ENCODE data around the gene PTPRCAP. TPM values are rescaled to one million over a fixed set of nuclear protein-coding genes. Genes with fewer than 3 reads are reported as not detected.

The PTPRCAP gene
- total and polyA plus RNA-seq, 9 of the 15 experiments (the other 6 are each of a cell fraction or from before 2014, with no cell fraction given): 0.22 to 2.0 (median 1.1) TPM; not detected in 4

- TF ChIP-seq ZNF282 (CRISPR knock-in tag; IDR thresholded peaks at IDR 0.05): no peak
- no peak for TF ChIP-seq ZNF507 (tag; conservative IDR thresholded peaks at IDR 0.05)
- TF ChIP-seq RERE (CRISPR knock-in tag; IDR thresholded peaks at IDR 0.05; ENCODE audit: borderline replicate concordance): no peak
- no peak for TF ChIP-seq RB1 (IDR thresholded peaks at IDR 0.05; ENCODE audit: low read depth)
- peak; percentile 70 for TF ChIP-seq RBFOX2 (IDR thresholded peaks at IDR 0.05; ENCODE audit: low read depth, low read length)
- TF ChIP-seq MCM2 (IDR thresholded peaks at IDR 0.05; ENCODE audit: low read depth): no peak
- no peak for TF ChIP-seq TRIM25 (IDR thresholded peaks at IDR 0.05; ENCODE audit: borderline replicate concordance)
- no peak for TF ChIP-seq ZBTB5 (IDR thresholded peaks at IDR 0.05)
- TF ChIP-seq ZNF239 (CRISPR knock-in tag; IDR thresholded peaks at IDR 0.05): no peak
- TF ChIP-seq IFI16 (CRISPR knock-in tag; IDR thresholded peaks at IDR 0.05): no peak
- no peak for TF ChIP-seq HNRNPK (IDR thresholded peaks at IDR 0.05; ENCODE audit: low read depth, low read length, poor library complexity, severe bottlenecking)
- TF ChIP-seq JUND (IDR thresholded peaks at IDR 0.05; ENCODE audit: borderline replicate concordance, low read depth, low read length): no peak
- no peak for TF ChIP-seq JUND (tag; IDR thresholded peaks at IDR 0.05; ENCODE audit: borderline replicate concordance, low read depth, low read length)
- no peak for TF ChIP-seq ZBTB8A (IDR thresholded peaks at IDR 0.05; ENCODE audit: partially characterized antibody)
- no peak for TF ChIP-seq RAD51 (IDR thresholded peaks at IDR 0.05; ENCODE audit: borderline replicate concordance, low read depth)
- peak; percentile 76 for TF ChIP-seq POLR2G (IDR thresholded peaks at IDR 0.05; ENCODE audit: low read depth, low read length)
- TF ChIP-seq SIN3B (IDR thresholded peaks at IDR 0.05; ENCODE audit: low read depth): no peak
- no peak for TF ChIP-seq ZNF561 (CRISPR knock-in tag; conservative IDR thresholded peaks at IDR 0.05)
- TF ChIP-seq POLR2A (conservative IDR thresholded peaks at IDR 0.05): peak; percentile 18; the same call in 1 of the 2 replicates
Observed at GRCh38 chr11:67396587-67397389, 40.7 kb downstream of the PTPRCAP start (continued).
